ENCODE measurements around the gene NPFF. TPM values are rescaled to one million over a fixed set of nuclear protein-coding genes. Genes with fewer than 3 reads are reported as not detected.
A peak's percentile ranks its signal among the peaks of the same experiment; 100 is the strongest.

Gene NPFF
- total RNA-seq, 2 donors from 2014 or later: 1.3 TPM; not detected in 1

DNA sequence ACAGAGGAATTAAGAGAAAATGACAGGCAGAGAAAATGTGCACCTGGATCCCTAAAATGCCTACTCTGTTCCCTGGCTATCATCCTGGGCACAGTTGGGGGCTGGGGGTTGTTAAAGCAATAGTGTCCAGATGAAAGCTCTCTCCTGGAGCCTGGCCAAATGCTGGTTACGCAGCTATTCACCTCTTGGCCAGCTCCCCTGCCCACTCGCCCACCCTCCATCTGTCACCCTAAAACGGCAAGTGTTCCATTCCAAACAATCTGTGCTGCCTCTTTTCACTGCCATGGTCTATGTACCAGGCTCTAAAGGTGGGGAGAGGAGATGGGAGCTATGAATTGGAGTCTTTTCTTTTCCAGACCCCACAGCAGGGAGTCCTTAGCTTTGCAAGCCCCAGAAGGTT lies 24.7 kb upstream of the NPFF start:
- peaks cover 2 to 7% of the 10 kb centered on the region in 2 donors for H3K36me3 Mint-ChIP-seq (ENCODE audit: insufficient read depth in 2 of 2)
- no peak overlapping the region for H3K27ac Mint-ChIP-seq
- DNase-seq: no peak
- no peaks in the 10 kb centered on the region for H3K9me3 Mint-ChIP-seq
- H3K4me1 Mint-ChIP-seq (ENCODE audit: low read depth): no peaks in the 10 kb centered on the region
- ATAC-seq (replicated peaks in 1 of 2): no peak
- H3K4me3 Mint-ChIP-seq: no peak overlapping the region
- no peaks in the 10 kb centered on the region for H3K27me3 Mint-ChIP-seq (ENCODE audit: low read depth)

DNA sequence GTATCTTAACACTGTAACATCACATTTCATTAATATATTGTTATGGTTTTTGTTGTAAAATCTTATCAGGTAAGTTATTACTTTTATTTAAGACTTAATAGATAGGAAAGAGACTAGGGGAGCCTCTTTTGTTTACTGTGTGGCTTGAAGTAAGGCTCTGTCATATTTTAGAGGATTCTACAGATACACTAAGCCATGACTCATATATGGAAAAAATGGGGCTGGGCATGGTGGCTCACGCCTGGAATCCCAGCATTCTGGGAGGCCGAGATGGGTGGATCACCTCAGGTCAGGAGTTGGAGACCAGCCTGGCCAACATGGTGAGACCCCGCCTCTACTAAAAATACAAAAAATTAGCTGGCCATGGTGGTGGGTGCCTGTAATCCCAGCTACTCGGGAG lies 23.6 kb upstream of the NPFF start:
- Mint-ChIP-seq H3K27ac (no peak overlapping the region), H3K27me3 (ENCODE audit: low read depth) (no peaks in the 10 kb centered on the region), H3K36me3 (ENCODE audit: insufficient read depth in 2 of 2) (peaks cover 2 to 7% of the 10 kb centered on the region in 2 donors), H3K9me3 (no peaks in the 10 kb centered on the region), H3K4me3 (no peak overlapping the region), H3K4me1 (ENCODE audit: low read depth) (no peaks in the 10 kb centered on the region)
- no peak for ATAC-seq (replicated peaks in 1 of 2)
- no peak for DNase-seq

DNA sequence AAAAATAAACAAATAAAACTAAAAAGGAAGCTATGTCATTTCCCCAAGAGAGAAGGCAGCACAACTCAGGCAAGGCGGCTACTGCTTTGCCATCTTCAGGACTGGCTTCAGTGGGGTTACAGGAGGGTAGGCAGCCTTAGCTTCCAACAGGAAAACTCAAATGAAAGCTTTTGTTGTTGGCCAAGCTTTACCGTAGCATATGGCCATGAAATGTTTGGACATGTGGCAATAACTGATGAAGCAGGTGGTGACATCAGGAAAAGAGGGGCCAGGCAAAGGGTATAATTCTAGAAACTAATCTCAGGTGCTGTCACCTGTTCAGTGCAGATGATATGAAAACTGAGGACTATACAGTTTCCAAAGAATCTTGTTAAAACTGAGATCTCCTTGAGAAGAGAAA lies 22.8 kb upstream of the NPFF start:
- ATAC-seq (replicated peaks in 1 of 2) (no peak), DNase-seq (no peak)
- H3K9me3 Mint-ChIP-seq: no peaks in the 10 kb centered on the region
- no peak overlapping the region for H3K27ac Mint-ChIP-seq
- no peaks in the 10 kb centered on the region for H3K4me1 Mint-ChIP-seq (ENCODE audit: low read depth)
- H3K4me3 Mint-ChIP-seq: no peak overlapping the region
- no peaks in the 10 kb centered on the region for H3K27me3 Mint-ChIP-seq (ENCODE audit: low read depth)
- H3K36me3 Mint-ChIP-seq (ENCODE audit: insufficient read depth in 2 of 2): peaks cover 2 to 4% of the 10 kb centered on the region in 2 donors

DNA sequence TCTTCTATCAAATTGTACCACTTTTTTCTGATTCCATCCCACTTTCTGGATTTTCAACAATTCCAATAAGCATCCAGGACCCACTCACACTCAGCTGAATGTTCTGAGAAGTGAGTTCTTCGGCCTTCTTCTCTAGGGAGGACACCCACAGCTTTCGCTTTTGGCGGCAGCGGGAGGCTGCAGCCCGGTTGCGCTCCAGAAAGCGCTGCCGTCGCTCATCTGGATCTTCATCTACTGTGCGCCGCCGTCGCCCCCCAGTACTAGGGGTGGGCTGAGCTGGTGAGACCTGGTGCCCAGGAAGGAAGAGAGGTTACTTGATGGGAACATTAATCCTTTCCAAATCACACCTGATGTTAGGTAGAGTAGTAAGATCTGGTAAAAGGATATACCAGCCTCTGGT lies 17.2 kb upstream of the NPFF start:
- ATAC-seq (replicated peaks in 1 of 2) (no peak), DNase-seq (no peak)
- peaks cover 6 to 19% of the 10 kb centered on the region in 2 donors for H3K36me3 Mint-ChIP-seq (ENCODE audit: insufficient read depth in 2 of 2)
- no peaks in the 10 kb centered on the region for H3K4me1 Mint-ChIP-seq (ENCODE audit: low read depth)
- peak overlapping the region; percentile 15 for H3K27ac Mint-ChIP-seq
- no peak overlapping the region for H3K4me3 Mint-ChIP-seq
- no peaks in the 10 kb centered on the region for H3K27me3 Mint-ChIP-seq (ENCODE audit: low read depth)
- H3K9me3 Mint-ChIP-seq: no peaks in the 10 kb centered on the region

DNA sequence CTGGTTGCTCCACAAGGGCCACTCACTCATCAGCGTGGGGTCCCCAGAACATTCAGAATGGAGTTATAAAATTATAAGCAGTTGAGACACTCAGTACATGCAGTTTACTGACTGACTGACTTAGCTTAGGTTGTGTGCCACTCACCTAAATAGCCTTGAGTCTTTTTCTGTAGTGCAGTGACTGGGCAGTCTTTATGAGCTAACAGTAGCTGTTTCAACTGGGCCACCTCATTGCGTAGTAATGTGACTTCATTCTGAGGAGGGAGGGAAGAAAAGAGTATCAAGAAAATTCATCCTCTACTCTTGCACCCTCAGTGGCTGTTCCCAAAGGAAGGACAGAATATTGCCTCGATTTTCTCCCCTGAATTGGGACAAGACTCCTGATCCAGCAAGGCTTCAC lies 15.8 kb upstream of the NPFF start:
- Mint-ChIP-seq H3K27me3 (ENCODE audit: low read depth) (no peaks in the 10 kb centered on the region), H3K4me1 (ENCODE audit: low read depth) (no peaks in the 10 kb centered on the region), H3K9me3 (no peaks in the 10 kb centered on the region), H3K27ac (no peak overlapping the region), H3K36me3 (ENCODE audit: insufficient read depth in 2 of 2) (peaks cover 6 to 16% of the 10 kb centered on the region in 2 donors), H3K4me3 (no peak overlapping the region)
- ATAC-seq (replicated peaks in 1 of 2) (no peak), DNase-seq (no peak)

DNA sequence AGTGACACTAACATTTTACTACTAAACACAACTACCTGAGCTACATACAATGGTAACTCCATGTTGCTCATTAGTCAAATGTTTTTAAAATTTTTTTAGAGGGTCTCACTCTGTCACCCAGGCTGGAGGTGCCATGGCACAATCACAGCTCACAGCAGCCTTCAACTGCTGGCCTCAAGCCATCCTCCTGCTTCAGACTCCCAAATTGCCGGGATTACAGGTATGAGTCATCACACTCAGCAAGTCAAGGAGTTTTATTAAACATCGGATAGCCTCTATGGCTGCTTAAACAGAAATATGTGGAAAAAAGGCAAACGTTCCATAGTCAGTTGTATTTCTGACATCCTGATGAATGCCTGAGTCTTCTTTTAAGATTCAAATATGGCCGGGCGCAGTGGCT lies 11.1 kb upstream of the NPFF start:
- ATAC-seq (replicated peaks in 1 of 2) (no peak), DNase-seq (no peak)
- peaks cover 6 to 19% of the 10 kb centered on the region in 2 donors for H3K36me3 Mint-ChIP-seq (ENCODE audit: insufficient read depth in 2 of 2)
- no peaks in the 10 kb centered on the region for H3K27me3 Mint-ChIP-seq (ENCODE audit: low read depth)
- no peaks in the 10 kb centered on the region for H3K9me3 Mint-ChIP-seq
- H3K4me3 Mint-ChIP-seq: no peak overlapping the region
- H3K27ac Mint-ChIP-seq: no peak overlapping the region
- no peaks in the 10 kb centered on the region for H3K4me1 Mint-ChIP-seq (ENCODE audit: low read depth)

DNA sequence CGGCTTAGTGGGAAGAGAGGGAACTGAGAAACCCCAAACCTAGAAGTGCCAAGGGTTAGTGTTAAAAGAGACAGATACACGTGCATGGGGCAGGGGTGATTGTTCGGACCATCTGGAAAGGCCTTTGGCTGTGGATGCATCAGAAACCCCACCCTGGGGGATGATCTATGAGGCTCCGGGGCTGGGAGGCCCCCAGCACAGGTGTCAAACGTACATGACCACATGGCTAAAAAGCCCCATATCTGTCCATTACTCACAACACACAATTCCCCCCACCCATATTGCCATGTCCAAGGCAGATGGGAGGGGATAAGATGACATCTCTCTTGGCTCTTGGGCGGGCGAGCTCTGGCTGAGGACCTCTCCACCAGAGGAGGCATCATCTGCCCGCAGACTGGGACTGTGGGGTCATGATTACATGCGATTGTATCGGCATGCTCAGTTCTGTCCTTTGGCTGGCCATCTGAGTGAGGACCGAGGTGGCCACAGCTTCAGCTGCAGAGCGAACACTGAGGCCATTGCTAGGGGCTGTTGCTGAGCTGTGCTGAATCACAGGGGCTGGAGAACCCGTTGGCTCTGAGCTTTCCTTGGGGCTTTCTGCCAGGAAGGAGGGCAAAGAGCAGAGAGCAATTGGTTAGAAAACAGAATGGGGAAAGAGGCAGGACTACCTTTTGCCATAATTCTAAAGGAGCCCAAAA lies 9.6 kb upstream of the NPFF start:
- peaks cover 6 to 14% of the 10 kb centered on the region in 2 donors for H3K36me3 Mint-ChIP-seq (ENCODE audit: insufficient read depth in 2 of 2)
- H3K4me3 Mint-ChIP-seq: no peak overlapping the region
- no peak overlapping the region for H3K27ac Mint-ChIP-seq
- no peaks in the 10 kb centered on the region for H3K27me3 Mint-ChIP-seq (ENCODE audit: low read depth)
- ATAC-seq (replicated peaks in 1 of 2): no peak
- no peaks in the 10 kb centered on the region for H3K9me3 Mint-ChIP-seq
- H3K4me1 Mint-ChIP-seq (ENCODE audit: low read depth): peaks cover 4% of the 10 kb centered on the region
- no peak for DNase-seq

DNA sequence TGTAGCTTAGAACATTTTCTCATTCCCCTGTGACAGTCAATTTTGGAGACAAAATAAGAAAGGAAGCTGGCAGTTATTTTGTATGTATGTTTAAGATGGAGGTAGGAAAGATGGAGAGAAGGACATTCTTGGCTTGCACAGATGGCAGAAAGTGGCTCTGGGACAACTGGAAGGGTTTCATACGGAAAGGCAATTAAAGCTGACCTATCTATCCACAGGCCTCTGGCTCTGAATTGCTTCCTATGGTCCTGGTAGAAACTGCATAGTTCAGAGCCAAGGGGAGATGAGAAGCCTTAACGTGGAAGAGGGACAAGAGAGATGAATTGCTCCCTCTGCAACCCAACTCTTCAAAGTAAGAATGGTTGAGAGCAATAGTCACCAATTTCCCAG lies 8.0 kb upstream of the NPFF start:
- no peaks in the 10 kb centered on the region for H3K9me3 Mint-ChIP-seq
- ATAC-seq (replicated peaks in 1 of 2) (no peak), DNase-seq (no peak)
- peaks cover 6 to 10% of the 10 kb centered on the region in 2 donors for H3K36me3 Mint-ChIP-seq (ENCODE audit: insufficient read depth in 2 of 2)
- H3K27ac Mint-ChIP-seq: no peak overlapping the region
- H3K4me3 Mint-ChIP-seq: no peak overlapping the region
- H3K4me1 Mint-ChIP-seq (ENCODE audit: low read depth): peaks cover 4% of the 10 kb centered on the region
- H3K27me3 Mint-ChIP-seq (ENCODE audit: low read depth): no peaks in the 10 kb centered on the region

DNA sequence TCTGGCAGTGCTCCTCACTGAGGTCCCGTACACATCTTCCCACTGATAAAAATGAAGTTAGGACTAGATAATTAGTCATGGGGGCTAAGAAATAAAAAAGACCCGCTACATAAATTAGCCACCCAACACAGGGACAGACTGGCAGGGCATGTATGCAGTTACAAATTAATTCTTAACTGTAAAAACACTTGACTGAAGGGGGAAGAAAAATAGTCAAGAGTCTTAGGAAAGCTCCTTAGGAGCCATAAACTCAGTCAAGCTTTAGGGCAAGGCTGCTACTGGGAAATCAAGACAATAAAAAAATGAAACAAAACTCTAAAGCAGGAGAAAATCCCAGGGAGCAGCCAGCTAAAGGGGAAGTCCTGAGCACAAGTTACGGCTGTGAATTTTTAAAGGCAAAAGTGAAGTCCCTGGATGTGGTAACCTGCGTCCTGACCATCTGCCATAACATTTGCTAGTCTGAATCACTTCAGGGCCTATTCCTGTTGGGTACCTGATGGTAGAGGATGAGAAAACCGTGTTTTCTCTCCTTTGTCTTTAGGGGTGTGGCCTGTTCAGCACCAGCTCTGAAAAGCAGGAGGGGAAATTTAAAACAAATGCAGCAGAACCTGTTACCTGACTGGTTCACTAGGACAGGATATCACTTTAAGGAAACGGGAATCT lies 7.5 kb upstream of the NPFF start:
- Mint-ChIP-seq H3K4me1 (ENCODE audit: low read depth) (peaks cover 4% of the 10 kb centered on the region), H3K36me3 (ENCODE audit: insufficient read depth in 2 of 2) (peaks cover 3 to 10% of the 10 kb centered on the region in 2 donors), H3K27ac (peak overlapping the region; percentile 8), H3K9me3 (no peaks in the 10 kb centered on the region), H3K4me3 (no peak overlapping the region), H3K27me3 (ENCODE audit: low read depth) (no peaks in the 10 kb centered on the region)
- no peak for DNase-seq
- no peak for ATAC-seq (replicated peaks in 1 of 2)

DNA sequence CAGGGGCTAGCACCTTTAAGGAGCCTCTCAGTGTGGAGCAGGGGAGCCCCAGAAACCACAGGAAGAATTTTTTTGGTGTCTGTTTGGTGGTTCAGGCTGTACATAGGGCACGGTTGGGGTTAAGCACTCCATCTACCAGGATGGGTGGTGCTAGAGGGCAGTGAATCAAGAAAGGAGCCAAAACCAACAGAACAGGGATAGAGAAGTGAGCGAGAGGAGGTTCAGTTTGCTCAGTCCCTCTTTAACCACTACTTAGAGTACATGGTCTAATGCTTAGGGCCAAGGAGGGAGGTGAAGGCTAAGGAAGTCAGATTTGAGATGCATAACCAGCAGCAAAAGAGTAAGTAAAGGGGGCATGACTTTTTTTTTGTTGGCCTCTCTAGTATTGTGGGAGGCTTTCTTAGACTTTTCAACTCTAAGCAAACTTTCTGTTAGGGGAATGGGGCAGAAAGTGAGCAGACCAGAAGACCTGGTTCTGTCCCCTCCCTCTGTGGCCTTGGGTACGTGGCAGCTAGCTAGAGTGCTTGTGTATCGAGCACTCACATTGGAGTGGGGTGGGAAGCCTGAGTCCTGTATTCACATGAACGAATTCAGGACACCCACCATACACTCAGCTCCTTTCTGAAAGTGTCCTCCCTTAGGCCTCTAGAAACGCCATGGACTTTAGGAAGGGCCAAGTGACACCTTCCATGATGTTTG lies 6.6 kb upstream of the NPFF start:
- H3K4me1 Mint-ChIP-seq (ENCODE audit: low read depth): peaks cover 6% of the 10 kb centered on the region
- no peaks in the 10 kb centered on the region for H3K9me3 Mint-ChIP-seq
- H3K27me3 Mint-ChIP-seq (ENCODE audit: low read depth): no peaks in the 10 kb centered on the region
- H3K4me3 Mint-ChIP-seq: no peak overlapping the region
- ATAC-seq (replicated peaks in 1 of 2): no peak
- H3K27ac Mint-ChIP-seq: no peak overlapping the region
- no peak for DNase-seq
- H3K36me3 Mint-ChIP-seq (ENCODE audit: insufficient read depth in 2 of 2): peaks cover 3 to 10% of the 10 kb centered on the region in 2 donors

DNA sequence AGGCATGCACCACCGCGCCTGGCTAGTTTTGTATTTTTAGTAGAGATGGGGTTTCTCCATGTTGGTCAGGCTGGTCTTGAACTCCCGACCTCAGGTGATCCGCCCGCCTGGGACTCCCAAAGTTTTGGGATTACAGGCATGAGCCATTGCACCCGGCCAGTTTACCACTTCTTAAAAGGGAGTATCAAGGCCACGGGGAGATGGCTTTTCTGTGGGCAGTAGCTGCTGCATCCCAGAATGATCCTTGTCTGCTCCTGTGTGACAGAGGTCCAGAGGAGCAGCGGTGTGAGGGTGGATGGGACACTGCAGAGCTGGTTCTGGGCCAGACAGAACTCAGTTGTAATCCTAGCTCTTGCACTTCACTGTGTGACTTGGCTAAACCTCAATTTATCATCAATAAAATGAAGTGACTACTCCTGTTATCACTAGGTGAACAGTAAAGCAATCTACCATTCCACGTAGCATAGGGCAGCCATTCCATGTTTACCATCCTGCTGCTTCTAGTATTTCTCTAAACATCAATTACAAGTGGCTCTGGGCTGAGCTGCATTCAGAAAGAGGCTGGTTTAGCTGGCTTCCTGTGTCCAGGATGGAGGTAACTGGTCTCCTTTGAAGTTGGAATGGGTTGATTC lies 3.0 kb upstream of the NPFF start:
- peaks cover 0 to 6% of the 10 kb centered on the region in 2 donors for H3K36me3 Mint-ChIP-seq (ENCODE audit: insufficient read depth in 2 of 2)
- H3K4me3 Mint-ChIP-seq: no peak overlapping the region
- peaks cover 12% of the 10 kb centered on the region for H3K4me1 Mint-ChIP-seq (ENCODE audit: low read depth)
- H3K27ac Mint-ChIP-seq: no peak overlapping the region
- ATAC-seq (replicated peaks in 1 of 2) (no peak), DNase-seq (no peak)
- no peaks in the 10 kb centered on the region for H3K27me3 Mint-ChIP-seq (ENCODE audit: low read depth)
- H3K9me3 Mint-ChIP-seq: no peaks in the 10 kb centered on the region

DNA sequence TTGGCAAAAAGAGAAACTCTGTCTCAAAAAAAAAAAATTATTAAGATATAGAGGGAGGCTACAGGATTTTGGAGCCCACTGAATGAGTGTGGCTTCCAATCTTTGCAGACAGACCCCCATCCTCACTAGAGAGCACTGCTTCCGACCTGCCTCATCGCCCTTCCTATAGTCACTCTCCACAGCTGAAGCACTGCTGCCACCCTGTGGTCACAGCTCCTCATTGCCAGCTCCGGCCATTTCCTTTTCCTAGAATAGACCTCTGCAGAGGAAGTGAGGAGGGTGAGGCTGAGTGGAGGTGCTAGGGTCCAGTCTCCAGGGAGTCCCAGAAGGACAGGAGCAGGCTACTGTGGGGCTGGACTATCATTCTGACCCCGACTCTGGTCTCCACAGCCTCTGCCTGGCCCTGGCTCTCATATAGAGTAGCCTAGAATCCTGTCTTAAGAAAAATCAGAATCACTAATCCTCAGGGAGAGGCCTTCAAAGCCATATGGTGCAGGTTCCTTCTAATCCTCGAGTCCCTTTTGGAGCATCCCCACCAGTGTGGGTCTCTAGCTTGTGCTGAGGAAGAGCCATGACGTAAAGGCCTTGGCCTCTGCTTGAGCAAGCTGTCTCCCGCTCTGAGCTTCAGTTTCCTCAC lies 1.4 kb upstream of the NPFF start:
- peak; percentile 91 to 95 for ATAC-seq (replicated peaks in 1 of 2)
- Mint-ChIP-seq H3K4me3 (no peak overlapping the region), H3K27ac (peak overlapping the region; percentile 11), H3K36me3 (ENCODE audit: insufficient read depth in 2 of 2) (peaks cover 0 to 3% of the 10 kb centered on the region in 2 donors), H3K9me3 (no peaks in the 10 kb centered on the region), H3K4me1 (ENCODE audit: low read depth) (peaks cover 20% of the 10 kb centered on the region), H3K27me3 (ENCODE audit: low read depth) (no peaks in the 10 kb centered on the region)
- DNase-seq: peak; percentile 86 to 89

DNA sequence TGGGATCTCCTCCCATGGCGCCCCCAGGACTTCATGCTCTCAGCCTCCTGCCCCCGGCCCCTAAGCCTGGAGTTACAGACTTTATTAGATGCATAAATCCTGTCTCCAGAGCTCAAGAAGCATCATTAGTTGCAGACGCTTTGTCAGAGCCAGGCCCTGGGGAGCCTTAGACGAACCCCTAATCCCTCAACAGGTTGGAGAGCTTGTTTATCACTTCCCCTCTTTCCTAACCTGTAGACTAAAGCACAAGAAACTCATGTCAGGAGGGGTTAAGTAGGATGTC lies 260 bp upstream of the NPFF start:
- Mint-ChIP-seq H3K36me3 (ENCODE audit: insufficient read depth in 2 of 2) (peaks cover 0 to 3% of the 10 kb centered on the region in 2 donors), H3K9me3 (no peaks in the 10 kb centered on the region), H3K4me1 (ENCODE audit: low read depth) (peaks cover 19% of the 10 kb centered on the region), H3K27me3 (ENCODE audit: low read depth) (no peaks in the 10 kb centered on the region), H3K4me3 (no peak overlapping the region), H3K27ac (no peak overlapping the region)
- DNase-seq: no peak
- no peak for ATAC-seq (replicated peaks in 1 of 2)

Measured in activated T-cell treated with anti-CD3 and anti-CD28 coated beads, Interleukin-2, amount 50 U/mL, for 72 hours (primary cell).